SU-DHL-6 (cell line): ENCODE data around the gene TMEM212.

ENCODE experiments used
- EZH2phosphoT487 ChIP-seq: fragments of 200-600 bp; sonication (generic), shearing (Covaris generic); conservative IDR thresholded peaks from 2 replicates; pipeline ENCODE4 v1.6.1; 2018; ENCODE audit warnings: mild to moderate bottlenecking, antibody characterized with exemption, low read length, moderate library complexity, mixed read lengths
- TF ChIP-seq, protein P1 (sequence below): fragments of 200-600 bp; sonication (generic); IDR thresholded peaks from one replicate; pipeline ENCODE4 v1.5.1; 2017; ENCODE audit warnings: antibody characterized with exemption, mild to moderate bottlenecking, low read length, moderate library complexity; ENCODE audit not compliant: insufficient read depth, poor library complexity, severe bottlenecking

DNA sequence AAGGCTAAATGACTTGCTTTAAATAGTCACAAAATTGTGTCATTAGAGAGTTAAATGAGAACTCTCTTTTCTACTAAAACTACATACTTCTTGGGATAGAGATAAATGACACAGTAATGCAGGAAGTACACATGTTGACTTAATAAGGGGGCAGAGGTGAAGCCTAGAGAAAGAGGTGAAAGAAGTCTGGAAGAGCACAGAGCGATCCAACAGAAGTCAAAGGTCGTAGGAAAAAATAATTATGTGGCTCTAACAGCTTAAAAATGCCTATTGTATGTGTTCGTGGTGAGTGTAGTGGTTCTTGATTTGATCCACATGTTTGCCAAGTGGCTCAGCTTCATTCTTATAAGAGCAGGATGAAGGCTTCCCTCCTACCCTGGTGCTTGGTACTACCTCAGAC lies 61.7 kb downstream of the TMEM212 start:
- TF ChIP-seq, protein P1, sequence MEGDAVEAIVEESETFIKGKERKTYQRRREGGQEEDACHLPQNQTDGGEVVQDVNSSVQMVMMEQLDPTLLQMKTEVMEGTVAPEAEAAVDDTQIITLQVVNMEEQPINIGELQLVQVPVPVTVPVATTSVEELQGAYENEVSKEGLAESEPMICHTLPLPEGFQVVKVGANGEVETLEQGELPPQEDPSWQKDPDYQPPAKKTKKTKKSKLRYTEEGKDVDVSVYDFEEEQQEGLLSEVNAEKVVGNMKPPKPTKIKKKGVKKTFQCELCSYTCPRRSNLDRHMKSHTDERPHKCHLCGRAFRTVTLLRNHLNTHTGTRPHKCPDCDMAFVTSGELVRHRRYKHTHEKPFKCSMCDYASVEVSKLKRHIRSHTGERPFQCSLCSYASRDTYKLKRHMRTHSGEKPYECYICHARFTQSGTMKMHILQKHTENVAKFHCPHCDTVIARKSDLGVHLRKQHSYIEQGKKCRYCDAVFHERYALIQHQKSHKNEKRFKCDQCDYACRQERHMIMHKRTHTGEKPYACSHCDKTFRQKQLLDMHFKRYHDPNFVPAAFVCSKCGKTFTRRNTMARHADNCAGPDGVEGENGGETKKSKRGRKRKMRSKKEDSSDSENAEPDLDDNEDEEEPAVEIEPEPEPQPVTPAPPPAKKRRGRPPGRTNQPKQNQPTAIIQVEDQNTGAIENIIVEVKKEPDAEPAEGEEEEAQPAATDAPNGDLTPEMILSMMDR: no peak
- TF ChIP-seq EZH2phosphoT487: no peak
